Activated CD8-positive, alpha-beta memory T cell treated with anti-CD3 and anti-CD28 coated beads, Interleukin-2, amount 10 ng/mL, durations not matched to agents 7 days and 5 days (primary cell): ENCODE data around the gene CHD2. TPM values are rescaled to one million over a fixed set of nuclear protein-coding genes. Genes with fewer than 3 reads are reported as not detected.
"Not testable (repeated sequence)": the region's sequence is repeated elsewhere in the genome, so short reads cannot be mapped to it uniquely, and the experiment has no call there.

Experiments used
- ATAC-seq: fragments of 150-1000 bp; cut with Tn5 transposase; one replicate; pipeline ENCODE4 v1.10.0; 2021; ENCODE audit warnings: moderate library complexity
- CTCF ChIA-PET: fragments of 350-600 bp; sonication (Branson Sonifier 250); formaldehyde crosslinking; loops from one replicate; lab custom pipeline; 2021; ENCODE audit warnings: antibody characterized with exemption; lab: Charles Lee
- DNase-seq: peaks from one replicate; pipeline ENCODE4 v3.0.0-alpha.2; 2020
- H3K27ac Mint-ChIP-seq: one replicate; pipeline ENCODE4 v1.8.0; 2021; ENCODE audit warnings: mild to moderate bottlenecking, mixed read lengths
- H3K27me3 Mint-ChIP-seq: one replicate; pipeline ENCODE4 v1.8.0; 2021; ENCODE audit warnings: mixed read lengths
- H3K36me3 Mint-ChIP-seq: one replicate; pipeline ENCODE4 v1.8.0; 2021; ENCODE audit warnings: mild to moderate bottlenecking, mixed read lengths
- H3K4me1 Mint-ChIP-seq: one replicate; pipeline ENCODE4 v1.8.0; 2021; ENCODE audit warnings: mixed read lengths
- H3K4me3 Mint-ChIP-seq: one replicate; pipeline ENCODE4 v1.8.0; 2021; ENCODE audit warnings: mild to moderate bottlenecking, moderate library complexity, mixed read lengths
- H3K9me3 Mint-ChIP-seq: one replicate; pipeline ENCODE4 v1.8.0; 2022; ENCODE audit warnings: low read depth, mixed read lengths
- total RNA-seq, 2 experiments: library from RNA; stranded (reverse); gene quantifications; one replicate each; pipeline ENCODE4 v1.2.3, GENCODE V29; 2021

The CHD2 gene
- total RNA-seq = 100 to 1,000 TPM; 121 to 151 TPM

- H3K27me3 Mint-ChIP-seq = no peaks in the 10 kb centered on the region
- H3K27ac Mint-ChIP-seq = peak within 1 kb of the TSS; percentile 100
- peak; percentile 87 for DNase-seq
- no peaks in the 10 kb centered on the region for H3K9me3 Mint-ChIP-seq
- peak; percentile 72 for ATAC-seq
- peaks cover 41% of the 10 kb centered on the region for H3K4me1 Mint-ChIP-seq
- H3K36me3 Mint-ChIP-seq = peaks cover 71% of the 10 kb centered on the region
- H3K4me3 Mint-ChIP-seq = peak within 1 kb of the TSS; percentile 79
- CTCF ChIA-PET = interaction anchor here (0.7 to 6.6 kb wide), 13 partner anchors 8 to 103 kb away, joined by 3 to 65 read pairs (median 6); no protein-coding TSS in a partner anchor
These were observed at the start of gene CHD2 for GRCh38 chr15:92899948-92900730. TSS of gene CHD2 (plus strand) at chr15:92900324. CDS start at chr15:92901238, 914 bp downstream.

- CTCF ChIA-PET = interaction anchor here (1.9 kb wide), 1 partner anchor 17 kb away, joined by 7 read pairs; no protein-coding TSS in a partner anchor
- no peak for ATAC-seq
- no peak for DNase-seq
- peaks cover 5% of the 10 kb centered on the region for H3K36me3 Mint-ChIP-seq
- no peaks in the 10 kb centered on the region for H3K27me3 Mint-ChIP-seq
- no peak overlapping the region for H3K4me3 Mint-ChIP-seq
- no peaks in the 10 kb centered on the region for H3K9me3 Mint-ChIP-seq
- peaks cover 15% of the 10 kb centered on the region for H3K4me1 Mint-ChIP-seq
- no peak overlapping the region for H3K27ac Mint-ChIP-seq
These were observed 46.9 kb upstream of the CHD2 start for GRCh38 chr15:92853222-92853621.

- no peak overlapping the region for H3K4me3 Mint-ChIP-seq
- H3K27me3 Mint-ChIP-seq = no peaks in the 10 kb centered on the region
- ATAC-seq (no peak), DNase-seq (no peak)
- CTCF ChIA-PET = interaction anchor here (0.8 kb wide), 1 partner anchor 14 kb away, joined by 5 read pairs; no protein-coding TSS in a partner anchor
- H3K27ac Mint-ChIP-seq = no peak overlapping the region
- H3K9me3 Mint-ChIP-seq = peaks cover 9% of the 10 kb centered on the region
- H3K4me1 Mint-ChIP-seq = no peaks in the 10 kb centered on the region
- H3K36me3 Mint-ChIP-seq = peaks cover 10% of the 10 kb centered on the region
These were observed 38.4 kb upstream of the CHD2 start for GRCh38 chr15:92861742-92862141.

GRCh38 chr15:92864127-92864814, 35.9 kb upstream of the CHD2 start:
- Mint-ChIP-seq H3K4me3 (no peak overlapping the region), H3K4me1 (no peaks in the 10 kb centered on the region), H3K36me3 (peaks cover 10% of the 10 kb centered on the region), H3K27ac (no peak overlapping the region), H3K9me3 (peaks cover 9% of the 10 kb centered on the region), H3K27me3 (no peaks in the 10 kb centered on the region)
- CTCF ChIA-PET = no interaction called here
- ATAC-seq = no peak
- DNase-seq = no peak

- no peak overlapping the region for H3K27ac Mint-ChIP-seq
- no peak for DNase-seq
- H3K9me3 Mint-ChIP-seq = peaks cover 1% of the 10 kb centered on the region
- H3K4me1 Mint-ChIP-seq = peaks cover 2% of the 10 kb centered on the region
- ATAC-seq = no peak
- CTCF ChIA-PET = interaction anchor here (1.3 to 2.0 kb wide), 3 partner anchors 10 to 69 kb away, joined by 3 to 7 read pairs (median 4); no protein-coding TSS in a partner anchor
- no peak overlapping the region for H3K4me3 Mint-ChIP-seq
- no peaks in the 10 kb centered on the region for H3K27me3 Mint-ChIP-seq
- H3K36me3 Mint-ChIP-seq = no peaks in the 10 kb centered on the region
These were observed 30.7 kb upstream of the CHD2 start for GRCh38 chr15:92869263-92869940.

- no peak for DNase-seq
- Mint-ChIP-seq H3K4me1 (peaks cover 2% of the 10 kb centered on the region), H3K27ac (no peak overlapping the region), H3K27me3 (no peaks in the 10 kb centered on the region), H3K4me3 (no peak overlapping the region), H3K36me3 (no peaks in the 10 kb centered on the region), H3K9me3 (no peaks in the 10 kb centered on the region)
- CTCF ChIA-PET = interaction anchor here (0.8 to 2.0 kb wide), 4 partner anchors 10 to 69 kb away, joined by 3 to 7 read pairs (median 3); no protein-coding TSS in a partner anchor
- ATAC-seq = no peak
These were observed 30.0 kb upstream of the CHD2 start for GRCh38 chr15:92870010-92870591.

GRCh38 chr15:92872967-92873366, 27.2 kb upstream of the CHD2 start:
- H3K4me3 Mint-ChIP-seq, DNase-seq, H3K4me1 Mint-ChIP-seq, H3K27ac Mint-ChIP-seq, H3K27me3 Mint-ChIP-seq, H3K9me3 Mint-ChIP-seq, ATAC-seq, H3K36me3 Mint-ChIP-seq, CTCF ChIA-PET: not testable (repeated sequence)

- no peak overlapping the region for H3K27ac Mint-ChIP-seq
These were observed 23.1 kb upstream of the CHD2 start for GRCh38 chr15:92877000-92877399.

GRCh38 chr15:92877416-92877815, 22.7 kb upstream of the CHD2 start:
- no peaks in the 10 kb centered on the region for H3K27me3 Mint-ChIP-seq
- H3K36me3 Mint-ChIP-seq = peaks cover 2% of the 10 kb centered on the region
- CTCF ChIA-PET = no interaction called here
- DNase-seq (no peak), ATAC-seq (no peak)
- peaks cover 3% of the 10 kb centered on the region for H3K9me3 Mint-ChIP-seq
- H3K27ac Mint-ChIP-seq = no peak overlapping the region
- H3K4me1 Mint-ChIP-seq = peaks cover 31% of the 10 kb centered on the region
- no peak overlapping the region for H3K4me3 Mint-ChIP-seq

More at GRCh38 chr15:92877000-92877399, 23.1 kb upstream of the CHD2 start:
- CTCF ChIA-PET = no interaction called here
- no peak overlapping the region for H3K4me3 Mint-ChIP-seq
- no peak for DNase-seq
- no peaks in the 10 kb centered on the region for H3K27me3 Mint-ChIP-seq
- no peaks in the 10 kb centered on the region for H3K36me3 Mint-ChIP-seq
- no peak for ATAC-seq
- peaks cover 3% of the 10 kb centered on the region for H3K9me3 Mint-ChIP-seq
- peaks cover 28% of the 10 kb centered on the region for H3K4me1 Mint-ChIP-seq

GRCh38 chr15:92878593-92879053, 21.5 kb upstream of the CHD2 start:
- Mint-ChIP-seq H3K4me3 (no peak overlapping the region), H3K27me3 (no peaks in the 10 kb centered on the region), H3K4me1 (peaks cover 31% of the 10 kb centered on the region), H3K9me3 (peaks cover 3% of the 10 kb centered on the region), H3K36me3 (peaks cover 5% of the 10 kb centered on the region), H3K27ac (no peak overlapping the region)
- no peak for ATAC-seq
- no peak for DNase-seq
- CTCF ChIA-PET = interaction anchor here (0.8 to 1.7 kb wide), 6 partner anchors 12 to 82 kb away, joined by 3 to 5 read pairs (median 4); no protein-coding TSS in a partner anchor

GRCh38 chr15:92879949-92880725, 20.0 kb upstream of the CHD2 start:
- H3K9me3 Mint-ChIP-seq = peaks cover 3% of the 10 kb centered on the region
- no peaks in the 10 kb centered on the region for H3K27me3 Mint-ChIP-seq
- peak overlapping the region; percentile 98 for H3K27ac Mint-ChIP-seq
- CTCF ChIA-PET = interaction anchor here (0.7 to 6.7 kb wide), 7 partner anchors 9 to 83 kb away, joined by 3 to 98 read pairs (median 7); no protein-coding TSS in a partner anchor
- peaks cover 33% of the 10 kb centered on the region for H3K4me1 Mint-ChIP-seq
- peaks cover 20% of the 10 kb centered on the region for H3K36me3 Mint-ChIP-seq
- ATAC-seq (no peak), DNase-seq (peak; percentile 62)
- no peak overlapping the region for H3K4me3 Mint-ChIP-seq

- H3K9me3 Mint-ChIP-seq = peaks cover 3% of the 10 kb centered on the region
- CTCF ChIA-PET = interaction anchor here (1.2 to 6.7 kb wide), 5 partner anchors 48 to 166 kb away, joined by 3 to 98 read pairs (median 9); no protein-coding TSS in a partner anchor
- H3K36me3 Mint-ChIP-seq = peaks cover 26% of the 10 kb centered on the region
- H3K27me3 Mint-ChIP-seq = no peaks in the 10 kb centered on the region
- peak overlapping the region; percentile 98 for H3K27ac Mint-ChIP-seq
- ATAC-seq (no peak), DNase-seq (no peak)
- H3K4me1 Mint-ChIP-seq = peaks cover 33% of the 10 kb centered on the region
- H3K4me3 Mint-ChIP-seq = no peak overlapping the region
These were observed 19.3 kb upstream of the CHD2 start for GRCh38 chr15:92880796-92881195.
